ENCODE measurements around the gene USP13. TPM values are rescaled to one million over a fixed set of nuclear protein-coding genes. Genes with fewer than 3 reads are reported as not detected.

The USP13 gene
- total RNA-seq, 1 donor, result 12.7 TPM

DNA sequence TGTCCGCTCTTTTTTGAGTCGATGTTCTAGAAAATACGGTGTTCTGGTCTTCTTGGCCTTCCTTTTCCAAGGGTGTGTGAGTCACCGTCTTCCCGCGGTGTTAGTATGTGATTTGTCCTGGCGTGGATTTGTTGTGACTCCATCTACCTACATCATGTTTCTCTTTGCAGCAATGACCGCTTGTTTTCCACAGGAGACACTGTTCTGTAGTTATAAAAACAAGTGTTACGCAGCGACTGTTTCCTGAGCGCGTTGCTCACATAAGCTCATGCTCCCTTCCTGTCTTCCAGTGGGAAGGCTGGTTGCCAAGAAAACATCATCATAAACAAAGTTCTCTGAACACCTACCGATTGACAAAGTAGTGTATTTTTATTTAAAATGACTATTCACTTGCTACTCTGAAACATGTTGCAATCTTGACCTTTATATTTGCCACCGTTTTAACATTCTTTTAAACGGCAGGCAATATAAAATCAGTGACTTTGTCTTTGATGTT lies 19.0 kb downstream of the USP13 start:
- peaks cover 81% of the 10 kb centered on the region for H3K79me2 ChIP-seq (ENCODE audit: insufficient read depth, low read length)
- H3K4me2 ChIP-seq (ENCODE audit: insufficient read depth, low read length), result no peak overlapping the region
- H3K4me3 ChIP-seq (ENCODE audit: insufficient read depth, low read length), result no peak overlapping the region
- no peak for DNase-seq (ENCODE audit: insufficient read length, low spot score, missing footprints)
- no peaks in the 10 kb centered on the region for H3K4me1 ChIP-seq (ENCODE audit: insufficient read depth, low read length)
- no peaks in the 10 kb centered on the region for H3K27me3 ChIP-seq (ENCODE audit: insufficient read depth, low read length)
- TF ChIP-seq, protein P1, sequence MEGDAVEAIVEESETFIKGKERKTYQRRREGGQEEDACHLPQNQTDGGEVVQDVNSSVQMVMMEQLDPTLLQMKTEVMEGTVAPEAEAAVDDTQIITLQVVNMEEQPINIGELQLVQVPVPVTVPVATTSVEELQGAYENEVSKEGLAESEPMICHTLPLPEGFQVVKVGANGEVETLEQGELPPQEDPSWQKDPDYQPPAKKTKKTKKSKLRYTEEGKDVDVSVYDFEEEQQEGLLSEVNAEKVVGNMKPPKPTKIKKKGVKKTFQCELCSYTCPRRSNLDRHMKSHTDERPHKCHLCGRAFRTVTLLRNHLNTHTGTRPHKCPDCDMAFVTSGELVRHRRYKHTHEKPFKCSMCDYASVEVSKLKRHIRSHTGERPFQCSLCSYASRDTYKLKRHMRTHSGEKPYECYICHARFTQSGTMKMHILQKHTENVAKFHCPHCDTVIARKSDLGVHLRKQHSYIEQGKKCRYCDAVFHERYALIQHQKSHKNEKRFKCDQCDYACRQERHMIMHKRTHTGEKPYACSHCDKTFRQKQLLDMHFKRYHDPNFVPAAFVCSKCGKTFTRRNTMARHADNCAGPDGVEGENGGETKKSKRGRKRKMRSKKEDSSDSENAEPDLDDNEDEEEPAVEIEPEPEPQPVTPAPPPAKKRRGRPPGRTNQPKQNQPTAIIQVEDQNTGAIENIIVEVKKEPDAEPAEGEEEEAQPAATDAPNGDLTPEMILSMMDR (IDR thresholded peaks at IDR 0.05; ENCODE audit: extremely low read depth, low read depth, low read length), result no peak
- H2AFZ ChIP-seq (ENCODE audit: low read length), result no peak overlapping the region
- no peaks in the 10 kb centered on the region for H4K20me1 ChIP-seq (ENCODE audit: insufficient read depth, low read length)
- H3K9me3 ChIP-seq (ENCODE audit: low read depth, low read length), result no peaks in the 10 kb centered on the region
- H3K27ac ChIP-seq (ENCODE audit: low read depth, low read length), result no peak overlapping the region
- no peaks in the 10 kb centered on the region for H3K36me3 ChIP-seq (ENCODE audit: insufficient read depth, low read length)

DNA sequence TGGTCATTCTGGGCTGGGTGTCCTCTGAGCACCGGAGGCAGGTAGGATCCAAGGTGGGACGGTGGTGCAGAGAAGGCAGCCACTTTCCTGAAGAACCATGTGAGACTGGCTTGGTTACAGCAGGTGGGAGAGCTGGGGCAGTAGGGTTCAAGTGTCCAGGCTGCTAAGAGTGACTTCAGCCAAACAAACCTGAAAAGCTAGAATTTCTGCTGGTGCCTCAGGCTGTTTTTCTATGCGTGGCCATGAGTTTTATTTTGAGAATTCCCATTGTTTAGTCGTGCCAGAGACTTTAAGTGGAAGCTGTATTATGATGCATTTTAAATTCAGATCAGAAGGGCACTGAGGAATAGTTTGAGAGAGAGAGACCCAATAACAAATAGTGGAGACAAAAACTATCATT lies 20.1 kb downstream of the USP13 start:
- no peaks in the 10 kb centered on the region for H3K4me1 ChIP-seq (ENCODE audit: insufficient read depth, low read length)
- H3K4me3 ChIP-seq (ENCODE audit: insufficient read depth, low read length), result no peak overlapping the region
- H3K9me3 ChIP-seq (ENCODE audit: low read depth, low read length), result no peaks in the 10 kb centered on the region
- no peaks in the 10 kb centered on the region for H3K36me3 ChIP-seq (ENCODE audit: insufficient read depth, low read length)
- H4K20me1 ChIP-seq (ENCODE audit: insufficient read depth, low read length), result no peaks in the 10 kb centered on the region
- H3K4me2 ChIP-seq (ENCODE audit: insufficient read depth, low read length), result no peak overlapping the region
- H3K79me2 ChIP-seq (ENCODE audit: insufficient read depth, low read length), result peaks cover 81% of the 10 kb centered on the region
- no peaks in the 10 kb centered on the region for H3K27me3 ChIP-seq (ENCODE audit: insufficient read depth, low read length)
- TF ChIP-seq, protein P1 (IDR thresholded peaks at IDR 0.05; ENCODE audit: extremely low read depth, low read depth, low read length), result no peak
- no peak overlapping the region for H2AFZ ChIP-seq (ENCODE audit: low read length)
- DNase-seq (ENCODE audit: insufficient read length, low spot score, missing footprints), result no peak
- no peak overlapping the region for H3K27ac ChIP-seq (ENCODE audit: low read depth, low read length)

DNA sequence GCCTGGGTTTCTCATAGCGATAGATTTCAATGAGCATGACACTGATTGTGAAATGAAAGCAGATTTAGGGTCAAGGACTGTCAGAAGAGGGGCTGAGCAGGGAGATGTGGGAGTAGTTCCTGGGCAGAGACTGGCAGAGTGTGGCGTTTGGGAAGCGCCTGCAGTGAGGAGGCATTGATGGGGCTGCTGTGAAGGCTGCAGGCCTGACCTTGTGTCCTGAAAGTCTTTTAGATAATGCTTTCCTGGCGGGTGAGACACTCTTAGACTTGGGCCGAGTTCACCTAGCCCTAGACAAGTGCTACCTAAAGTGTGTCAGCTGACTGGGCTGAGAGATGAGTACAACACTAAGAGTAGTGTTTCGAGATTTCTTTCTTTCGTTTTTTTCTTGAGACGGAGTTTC lies 20.7 kb downstream of the USP13 start:
- Histone ChIP-seq H3K27me3 (ENCODE audit: insufficient read depth, low read length) (no peaks in the 10 kb centered on the region), H4K20me1 (ENCODE audit: insufficient read depth, low read length) (no peaks in the 10 kb centered on the region), H3K4me1 (ENCODE audit: insufficient read depth, low read length) (no peaks in the 10 kb centered on the region), H3K79me2 (ENCODE audit: insufficient read depth, low read length) (peaks cover 81% of the 10 kb centered on the region), H3K27ac (ENCODE audit: low read depth, low read length) (no peak overlapping the region), H2AFZ (ENCODE audit: low read length) (no peak overlapping the region), H3K9me3 (ENCODE audit: low read depth, low read length) (no peaks in the 10 kb centered on the region), H3K4me3 (ENCODE audit: insufficient read depth, low read length) (no peak overlapping the region), H3K4me2 (ENCODE audit: insufficient read depth, low read length) (no peak overlapping the region), H3K36me3 (ENCODE audit: insufficient read depth, low read length) (no peaks in the 10 kb centered on the region)
- no peak for DNase-seq (ENCODE audit: insufficient read length, low spot score, missing footprints)
- TF ChIP-seq, protein P1 (IDR thresholded peaks at IDR 0.05; ENCODE audit: extremely low read depth, low read depth, low read length), result no peak

DNA sequence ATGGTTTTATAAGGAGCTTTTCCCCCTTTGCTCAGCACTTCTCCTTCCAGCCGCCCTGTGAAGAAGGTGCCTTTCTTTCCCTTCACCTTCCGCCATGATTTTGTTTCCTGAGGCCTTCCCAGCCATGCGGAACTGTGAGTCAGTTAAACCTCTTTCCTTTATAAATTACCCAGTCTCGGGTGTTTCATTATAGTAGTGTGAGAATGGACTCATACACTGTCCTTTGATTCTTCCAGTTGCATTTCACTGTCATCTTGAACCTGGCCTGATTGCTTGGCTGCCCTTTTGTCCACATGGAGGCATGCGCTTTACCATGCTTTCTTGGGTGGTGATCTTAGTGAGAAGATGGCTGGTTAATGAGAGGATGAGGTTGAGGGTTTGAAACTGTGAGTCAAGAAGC lies 23.2 kb downstream of the USP13 start:
- no peak overlapping the region for H2AFZ ChIP-seq (ENCODE audit: low read length)
- no peaks in the 10 kb centered on the region for H4K20me1 ChIP-seq (ENCODE audit: insufficient read depth, low read length)
- H3K4me3 ChIP-seq (ENCODE audit: insufficient read depth, low read length), result no peak overlapping the region
- TF ChIP-seq, protein P1 (IDR thresholded peaks at IDR 0.05; ENCODE audit: extremely low read depth, low read depth, low read length), result no peak
- no peak overlapping the region for H3K4me2 ChIP-seq (ENCODE audit: insufficient read depth, low read length)
- peaks cover 70% of the 10 kb centered on the region for H3K79me2 ChIP-seq (ENCODE audit: insufficient read depth, low read length)
- no peaks in the 10 kb centered on the region for H3K36me3 ChIP-seq (ENCODE audit: insufficient read depth, low read length)
- no peak for DNase-seq (ENCODE audit: insufficient read length, low spot score, missing footprints)
- no peaks in the 10 kb centered on the region for H3K27me3 ChIP-seq (ENCODE audit: insufficient read depth, low read length)
- H3K9me3 ChIP-seq (ENCODE audit: low read depth, low read length), result no peaks in the 10 kb centered on the region
- peaks cover 3% of the 10 kb centered on the region for H3K4me1 ChIP-seq (ENCODE audit: insufficient read depth, low read length)
- no peak overlapping the region for H3K27ac ChIP-seq (ENCODE audit: low read depth, low read length)
